Gastroesophageal sphincter (tissue), 3 donors: Measurements from ENCODE around the gene TEX48.

Experiments
- EP300 ChIP-seq: sonication (generic); formaldehyde crosslinking; IDR thresholded peaks from one replicate; pipeline ENCODE4 v1.6.1; 2017; ENCODE audit warnings: antibody characterized with exemption, mild to moderate bottlenecking
- POLR2A ChIP-seq, 2 donors: fragments of 450-650 bp; IDR thresholded peaks; one replicate each; pipeline ENCODE4 v1.6.1; 2017; ENCODE audit warnings: antibody characterized with exemption in 2 of 2, mild to moderate bottlenecking in 2 of 2, moderate library complexity in 1 of 2
- POLR2AphosphoS5 ChIP-seq: sonication (generic); formaldehyde crosslinking; IDR thresholded peaks from one replicate; pipeline ENCODE4 v1.6.1; 2017; ENCODE audit warnings: antibody characterized with exemption
- TF ChIP-seq, protein P1 (sequence below), 4 experiments: fragments of 200-600 bp in 2 of 4; fragments of 450-650 bp in 2 of 4; sonication (generic) in 1 of 4; IDR thresholded peaks; one replicate each; pipeline ENCODE4 v1.5.1; 2017 to 2019; ENCODE audit warnings: antibody characterized with exemption in 4 of 4, mild to moderate bottlenecking in 2 of 4, moderate library complexity in 2 of 4

DNA sequence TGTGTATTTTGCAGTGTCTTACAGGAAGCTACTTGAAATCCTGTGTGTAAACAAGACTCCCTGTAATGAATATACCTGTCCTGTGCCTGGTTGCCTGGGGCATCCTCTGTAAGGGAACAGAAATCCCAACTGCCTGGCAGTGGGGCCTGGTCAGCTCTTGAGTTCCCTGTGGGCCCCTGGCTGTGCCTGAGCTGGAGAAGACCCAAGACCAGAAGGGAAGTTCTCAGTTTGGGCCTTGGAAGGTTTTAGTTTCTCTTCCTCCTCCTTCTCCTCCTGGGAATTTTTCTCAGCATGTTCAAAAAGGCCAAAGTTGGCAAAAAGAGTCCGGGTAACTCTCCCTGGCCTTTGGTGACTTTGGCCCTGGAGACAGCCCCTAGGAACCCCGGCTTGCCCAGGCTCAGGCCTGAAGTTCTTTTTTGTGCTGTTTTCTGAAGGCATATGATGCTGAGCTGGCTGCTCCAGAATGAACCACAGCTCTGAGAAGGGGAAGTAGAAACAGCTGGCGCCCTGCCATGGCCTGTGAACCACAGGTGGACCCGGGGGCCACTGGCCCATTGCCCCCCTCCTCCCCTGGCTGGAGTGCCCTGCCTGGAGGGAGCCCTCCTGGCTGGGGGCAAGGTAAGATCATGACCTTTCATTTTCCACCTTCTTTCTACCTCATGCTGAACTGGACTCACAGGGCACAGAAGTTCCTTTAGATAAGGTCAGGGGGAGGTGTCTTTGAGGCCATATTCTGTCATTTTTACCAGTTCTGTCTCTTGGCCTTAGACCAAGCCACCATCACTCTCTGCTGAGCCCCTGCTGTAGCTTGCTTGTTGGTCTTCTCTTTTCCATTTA, 65.1 kb downstream of the TEX48 start:
- TF ChIP-seq, protein P1, sequence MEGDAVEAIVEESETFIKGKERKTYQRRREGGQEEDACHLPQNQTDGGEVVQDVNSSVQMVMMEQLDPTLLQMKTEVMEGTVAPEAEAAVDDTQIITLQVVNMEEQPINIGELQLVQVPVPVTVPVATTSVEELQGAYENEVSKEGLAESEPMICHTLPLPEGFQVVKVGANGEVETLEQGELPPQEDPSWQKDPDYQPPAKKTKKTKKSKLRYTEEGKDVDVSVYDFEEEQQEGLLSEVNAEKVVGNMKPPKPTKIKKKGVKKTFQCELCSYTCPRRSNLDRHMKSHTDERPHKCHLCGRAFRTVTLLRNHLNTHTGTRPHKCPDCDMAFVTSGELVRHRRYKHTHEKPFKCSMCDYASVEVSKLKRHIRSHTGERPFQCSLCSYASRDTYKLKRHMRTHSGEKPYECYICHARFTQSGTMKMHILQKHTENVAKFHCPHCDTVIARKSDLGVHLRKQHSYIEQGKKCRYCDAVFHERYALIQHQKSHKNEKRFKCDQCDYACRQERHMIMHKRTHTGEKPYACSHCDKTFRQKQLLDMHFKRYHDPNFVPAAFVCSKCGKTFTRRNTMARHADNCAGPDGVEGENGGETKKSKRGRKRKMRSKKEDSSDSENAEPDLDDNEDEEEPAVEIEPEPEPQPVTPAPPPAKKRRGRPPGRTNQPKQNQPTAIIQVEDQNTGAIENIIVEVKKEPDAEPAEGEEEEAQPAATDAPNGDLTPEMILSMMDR (IDR thresholded peaks at IDR 0.05): no peak
- TF ChIP-seq EP300 (no peak), POLR2AphosphoS5 (no peak), POLR2A (IDR thresholded peaks at IDR 0.05) (no peak)
